ENCODE data around the gene SELENON.
A peak's percentile ranks its signal among the peaks of the same experiment; 100 is the strongest.

The SELENON gene

GRCh38 chr1:25814549-25815087, 14.6 kb downstream of the SELENON start:
- no peak overlapping the region for H3K4me3 Mint-ChIP-seq

GRCh38 chr1:25815208-25816111, 15.5 kb downstream of the SELENON start:
- Mint-ChIP-seq H3K27ac (no peak overlapping the region), H3K4me1 (peaks cover 37% of the 10 kb centered on the region), H3K9me3 (no peaks in the 10 kb centered on the region), H3K4me3 (no peak overlapping the region), H3K27me3 (no peaks in the 10 kb centered on the region), H3K36me3 (peaks cover 2% of the 10 kb centered on the region)
- CTCF ChIA-PET: no interaction called here
- no peak for DNase-seq

More at GRCh38 chr1:25814549-25815087, 14.6 kb downstream of the SELENON start:
- H3K36me3 Mint-ChIP-seq: peaks cover 2% of the 10 kb centered on the region
- no peak for DNase-seq
- peaks cover 37% of the 10 kb centered on the region for H3K4me1 Mint-ChIP-seq
- CTCF ChIA-PET: interaction anchor here (0.9 to 1.1 kb wide), 2 partner anchors 17 to 206 kb away, joined by 3 to 4 read pairs; no protein-coding TSS in a partner anchor
- H3K27me3 Mint-ChIP-seq: no peaks in the 10 kb centered on the region
- no peaks in the 10 kb centered on the region for H3K9me3 Mint-ChIP-seq
- no peak overlapping the region for H3K27ac Mint-ChIP-seq

- Mint-ChIP-seq H3K4me3 (no peak overlapping the region), H3K4me1 (peaks cover 40% of the 10 kb centered on the region), H3K27me3 (no peaks in the 10 kb centered on the region), H3K9me3 (no peaks in the 10 kb centered on the region), H3K27ac (peak overlapping the region; percentile 45), H3K36me3 (peaks cover 6% of the 10 kb centered on the region)
- CTCF ChIA-PET: no interaction called here
- no peak for DNase-seq
These were observed 16.2 kb downstream of the SELENON start for GRCh38 chr1:25816112-25816718.

GRCh38 chr1:25817840-25818501, 18.0 kb downstream of the SELENON start:
- Mint-ChIP-seq H3K9me3 (no peaks in the 10 kb centered on the region), H3K27me3 (no peaks in the 10 kb centered on the region), H3K4me3 (peak overlapping the region; percentile 97), H3K36me3 (peaks cover 6% of the 10 kb centered on the region), H3K27ac (peak overlapping the region; percentile 85), H3K4me1 (peaks cover 49% of the 10 kb centered on the region)
- DNase-seq: no peak
- CTCF ChIA-PET: interaction anchor here (0.9 kb wide), 1 partner anchor 125 kb away, joined by 3 read pairs; no protein-coding TSS in a partner anchor

GRCh38 chr1:25818569-25818968, 18.6 kb downstream of the SELENON start:
- Mint-ChIP-seq H3K27ac (peak overlapping the region; percentile 85), H3K9me3 (no peaks in the 10 kb centered on the region), H3K27me3 (no peaks in the 10 kb centered on the region), H3K4me1 (peaks cover 51% of the 10 kb centered on the region), H3K36me3 (peaks cover 9% of the 10 kb centered on the region), H3K4me3 (peak overlapping the region; percentile 97)
- DNase-seq: no peak
- CTCF ChIA-PET: interaction anchor here (0.9 kb wide), 1 partner anchor 125 kb away, joined by 3 read pairs; no protein-coding TSS in a partner anchor

- Mint-ChIP-seq H3K9me3 (no peaks in the 10 kb centered on the region), H3K27me3 (no peaks in the 10 kb centered on the region), H3K4me1 (peaks cover 51% of the 10 kb centered on the region), H3K27ac (peak within 1 kb of the TSS; percentile 94), H3K4me3 (peak within 1 kb of the TSS; percentile 97), H3K36me3 (peaks cover 14% of the 10 kb centered on the region)
- DNase-seq: peak; percentile 98
- CTCF ChIA-PET: interaction anchor here (0.8 to 1.2 kb wide), 3 partner anchors 9 to 178 kb away, joined by 3 to 4 read pairs (median 3); partner anchors contain the start of gene PAFAH2
These were observed 19.7 kb downstream of the SELENON start, which contains the start of gene MTFR1L for GRCh38 chr1:25819491-25820246. Gene MTFR1L (plus strand): TSS chr1:25819954. CDS start chr1:25823105, 3,151 bp downstream.

GRCh38 chr1:25820247-25821111, 20.5 kb downstream of the SELENON start:
- Mint-ChIP-seq H3K36me3 (peaks cover 14% of the 10 kb centered on the region), H3K9me3 (no peaks in the 10 kb centered on the region), H3K27me3 (no peaks in the 10 kb centered on the region), H3K4me3 (peak overlapping the region; percentile 97), H3K27ac (peak overlapping the region; percentile 94), H3K4me1 (peaks cover 51% of the 10 kb centered on the region)
- CTCF ChIA-PET: interaction anchor here (1.0 to 1.2 kb wide), 2 partner anchors 10 to 75 kb away, joined by 3 to 4 read pairs; no protein-coding TSS in a partner anchor
- peak; percentile 88 for DNase-seq

- CTCF ChIA-PET: interaction anchor here (2.3 kb wide), 1 partner anchor 75 kb away, joined by 8 read pairs; no protein-coding TSS in a partner anchor
- H3K4me3 Mint-ChIP-seq: peak overlapping the region; percentile 95
- peaks cover 15% of the 10 kb centered on the region for H3K36me3 Mint-ChIP-seq
- no peaks in the 10 kb centered on the region for H3K27me3 Mint-ChIP-seq
- peak overlapping the region; percentile 94 for H3K27ac Mint-ChIP-seq
- peaks cover 51% of the 10 kb centered on the region for H3K4me1 Mint-ChIP-seq
- H3K9me3 Mint-ChIP-seq: no peaks in the 10 kb centered on the region
- DNase-seq: no peak
These were observed 21.1 kb downstream of the SELENON start for GRCh38 chr1:25821112-25821476.

GRCh38 chr1:25821630-25822091, 21.7 kb downstream of the SELENON start:
- H3K9me3 Mint-ChIP-seq: no peaks in the 10 kb centered on the region
- peaks cover 47% of the 10 kb centered on the region for H3K4me1 Mint-ChIP-seq
- peaks cover 18% of the 10 kb centered on the region for H3K36me3 Mint-ChIP-seq
- no peak for DNase-seq
- peak overlapping the region; percentile 94 for H3K27ac Mint-ChIP-seq
- CTCF ChIA-PET: interaction anchor here (0.8 to 2.3 kb wide), 2 partner anchors 75 to 208 kb away, joined by 3 to 8 read pairs; no protein-coding TSS in a partner anchor
- no peaks in the 10 kb centered on the region for H3K27me3 Mint-ChIP-seq
- H3K4me3 Mint-ChIP-seq: peak overlapping the region; percentile 95

- Mint-ChIP-seq H3K4me3 (no peak overlapping the region), H3K27me3 (no peaks in the 10 kb centered on the region), H3K4me1 (peaks cover 19% of the 10 kb centered on the region), H3K9me3 (no peaks in the 10 kb centered on the region), H3K27ac (no peak overlapping the region), H3K36me3 (peaks cover 39% of the 10 kb centered on the region)
- DNase-seq: no peak
- CTCF ChIA-PET: no interaction called here
These were observed 25.6 kb downstream of the SELENON start for GRCh38 chr1:25825605-25826004.

- Mint-ChIP-seq H3K36me3 (peaks cover 43% of the 10 kb centered on the region), H3K4me3 (no peak overlapping the region), H3K9me3 (no peaks in the 10 kb centered on the region), H3K27ac (no peak overlapping the region), H3K27me3 (no peaks in the 10 kb centered on the region), H3K4me1 (peaks cover 12% of the 10 kb centered on the region)
- CTCF ChIA-PET: no interaction called here
- DNase-seq: no peak
These were observed 26.6 kb downstream of the SELENON start for GRCh38 chr1:25826571-25826970.

- Mint-ChIP-seq H3K9me3 (no peaks in the 10 kb centered on the region), H3K27me3 (no peaks in the 10 kb centered on the region), H3K36me3 (peaks cover 53% of the 10 kb centered on the region), H3K27ac (no peak overlapping the region), H3K4me3 (no peak overlapping the region), H3K4me1 (peaks cover 13% of the 10 kb centered on the region)
- DNase-seq: no peak
- CTCF ChIA-PET: no interaction called here
These were observed 28.5 kb downstream of the SELENON start for GRCh38 chr1:25828491-25828890.
